Sigmoid colon (tissue), 3 donors: Measurements from ENCODE around the gene CD33.

Source experiments
- POLR2A ChIP-seq, 2 donors: fragments of 450-650 bp; IDR thresholded peaks; one replicate each; pipeline ENCODE4 v1.6.1; 2016; ENCODE audit warnings: antibody characterized with exemption in 2 of 2, mild to moderate bottlenecking in 2 of 2, moderate library complexity in 2 of 2
- TF ChIP-seq, protein P1 (sequence below), 4 experiments: fragments of 450-650 bp in 3 of 4; fragments of 200-600 bp in 1 of 4; IDR thresholded peaks; one replicate each; pipeline ENCODE4 v1.5.1; 2016 to 2019; ENCODE audit warnings: antibody characterized with exemption in 4 of 4, mild to moderate bottlenecking in 3 of 4, moderate library complexity in 2 of 4

DNA sequence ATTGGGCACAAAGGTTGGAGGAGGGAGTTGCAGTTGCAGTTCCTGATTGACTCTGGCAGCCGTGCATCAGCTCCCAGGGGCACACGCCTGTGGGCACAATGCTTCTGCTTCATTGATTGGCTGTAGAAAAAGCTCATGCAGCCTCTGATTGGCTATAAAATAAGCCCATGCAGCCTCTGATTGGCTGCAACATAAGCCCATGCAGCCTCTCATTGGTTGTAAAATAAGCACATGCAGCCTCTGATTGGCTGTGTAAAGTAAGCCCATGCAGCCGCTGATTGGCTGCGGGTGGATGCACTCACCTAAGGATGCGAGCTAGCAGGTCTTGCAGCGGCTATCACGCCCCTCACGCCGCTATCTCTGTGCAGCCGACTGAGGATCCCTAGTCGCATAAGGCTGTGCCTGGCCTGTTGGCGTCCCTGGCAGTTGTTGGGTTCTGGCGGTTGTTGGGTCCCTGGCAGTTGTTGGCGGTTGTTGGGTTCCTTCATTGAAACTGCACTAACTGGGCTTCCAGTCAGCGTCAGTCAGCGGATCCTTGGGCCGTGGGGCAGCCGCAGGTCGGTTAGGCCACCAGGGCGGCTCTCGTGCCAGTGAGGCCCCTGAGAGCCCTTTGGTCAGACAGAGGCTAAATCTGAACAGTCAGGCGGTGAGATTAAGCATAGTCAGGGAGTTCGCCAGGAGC lies 26.0 kb downstream of the CD33 start, which contains the start of gene SIGLECL1:
- TF ChIP-seq, protein P1, sequence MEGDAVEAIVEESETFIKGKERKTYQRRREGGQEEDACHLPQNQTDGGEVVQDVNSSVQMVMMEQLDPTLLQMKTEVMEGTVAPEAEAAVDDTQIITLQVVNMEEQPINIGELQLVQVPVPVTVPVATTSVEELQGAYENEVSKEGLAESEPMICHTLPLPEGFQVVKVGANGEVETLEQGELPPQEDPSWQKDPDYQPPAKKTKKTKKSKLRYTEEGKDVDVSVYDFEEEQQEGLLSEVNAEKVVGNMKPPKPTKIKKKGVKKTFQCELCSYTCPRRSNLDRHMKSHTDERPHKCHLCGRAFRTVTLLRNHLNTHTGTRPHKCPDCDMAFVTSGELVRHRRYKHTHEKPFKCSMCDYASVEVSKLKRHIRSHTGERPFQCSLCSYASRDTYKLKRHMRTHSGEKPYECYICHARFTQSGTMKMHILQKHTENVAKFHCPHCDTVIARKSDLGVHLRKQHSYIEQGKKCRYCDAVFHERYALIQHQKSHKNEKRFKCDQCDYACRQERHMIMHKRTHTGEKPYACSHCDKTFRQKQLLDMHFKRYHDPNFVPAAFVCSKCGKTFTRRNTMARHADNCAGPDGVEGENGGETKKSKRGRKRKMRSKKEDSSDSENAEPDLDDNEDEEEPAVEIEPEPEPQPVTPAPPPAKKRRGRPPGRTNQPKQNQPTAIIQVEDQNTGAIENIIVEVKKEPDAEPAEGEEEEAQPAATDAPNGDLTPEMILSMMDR (IDR thresholded peaks at IDR 0.05) = no peak
- no peak for TF ChIP-seq POLR2A (IDR thresholded peaks at IDR 0.05)
